Astrocyte (in vitro differentiated cells and primary cell): ENCODE data around the gene SLC6A11.

Experiments used
- EZH2 ChIP-seq: IDR thresholded peaks from 2 replicates; pipeline ENCODE4 v1.6.1; 2012; ENCODE audit warnings: mild to moderate bottlenecking, low read length, inconsistent platforms; ENCODE audit not compliant: insufficient read depth
- TF ChIP-seq, protein P1 (sequence below): IDR thresholded peaks from 2 replicates; pipeline ENCODE4 v1.5.1; 2011; ENCODE audit warnings: low read depth, mild to moderate bottlenecking, inconsistent platforms, low read length, moderate library complexity; ENCODE audit not compliant: insufficient read depth

DNA sequence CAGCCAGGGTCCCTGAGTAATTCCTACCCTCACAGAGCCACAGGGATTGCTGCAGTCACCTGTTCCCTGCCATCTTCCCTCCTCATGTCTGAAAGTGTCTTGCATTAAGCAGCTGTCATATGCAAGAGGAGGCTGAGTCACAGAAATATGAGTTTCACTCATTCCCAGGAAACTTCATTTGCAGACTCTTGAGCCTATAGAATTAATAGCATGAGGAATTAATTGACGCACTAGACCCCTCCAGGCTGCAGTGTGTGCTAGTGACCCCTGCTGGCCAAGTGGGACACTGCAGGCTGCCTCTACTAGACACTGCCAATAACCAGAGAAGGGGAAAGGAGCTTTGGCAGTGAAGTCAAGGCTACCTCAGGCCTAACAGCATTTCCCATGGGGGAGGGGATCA, 125.9 kb downstream of the SLC6A11 start:
- TF ChIP-seq EZH2: no peak
- TF ChIP-seq, protein P1, sequence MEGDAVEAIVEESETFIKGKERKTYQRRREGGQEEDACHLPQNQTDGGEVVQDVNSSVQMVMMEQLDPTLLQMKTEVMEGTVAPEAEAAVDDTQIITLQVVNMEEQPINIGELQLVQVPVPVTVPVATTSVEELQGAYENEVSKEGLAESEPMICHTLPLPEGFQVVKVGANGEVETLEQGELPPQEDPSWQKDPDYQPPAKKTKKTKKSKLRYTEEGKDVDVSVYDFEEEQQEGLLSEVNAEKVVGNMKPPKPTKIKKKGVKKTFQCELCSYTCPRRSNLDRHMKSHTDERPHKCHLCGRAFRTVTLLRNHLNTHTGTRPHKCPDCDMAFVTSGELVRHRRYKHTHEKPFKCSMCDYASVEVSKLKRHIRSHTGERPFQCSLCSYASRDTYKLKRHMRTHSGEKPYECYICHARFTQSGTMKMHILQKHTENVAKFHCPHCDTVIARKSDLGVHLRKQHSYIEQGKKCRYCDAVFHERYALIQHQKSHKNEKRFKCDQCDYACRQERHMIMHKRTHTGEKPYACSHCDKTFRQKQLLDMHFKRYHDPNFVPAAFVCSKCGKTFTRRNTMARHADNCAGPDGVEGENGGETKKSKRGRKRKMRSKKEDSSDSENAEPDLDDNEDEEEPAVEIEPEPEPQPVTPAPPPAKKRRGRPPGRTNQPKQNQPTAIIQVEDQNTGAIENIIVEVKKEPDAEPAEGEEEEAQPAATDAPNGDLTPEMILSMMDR: peak; percentile 65
